ENCODE measurements around the gene ZNF346.

GRCh38 chr5:177089127-177089526 lies 66.6 kb downstream of the ZNF346 start:
- no peak for TF ChIP-seq CTCF (IDR thresholded peaks at IDR 0.05)
- TF ChIP-seq POLR2A (IDR thresholded peaks at IDR 0.05), result no peak

Measured in prostate gland (tissue), 2 donors.